ENCODE results near the gene RLF. TPM values are rescaled to one million over a fixed set of nuclear protein-coding genes. Genes with fewer than 3 reads are reported as not detected.

The RLF gene
- total RNA-seq, 4 donors from 2014 or later: 12.3 to 15.9 (median 15.0) TPM

- intact Hi-C loops (cut with DNase I; ENCODE audit: low total_unique reads): no loop called here
- in situ Hi-C loops (cut with MboI; ENCODE audit: low sequenced_read_pairs in 4 of 4): loop anchor here in 3 of 4 donors (5.0 to 10.0 kb wide), 3 partner anchors 193 to 265 kb away; no protein-coding TSS in a partner anchor
- DNase-seq: no peak
- no peak for ATAC-seq
- Histone ChIP-seq H3K27me3 (no peaks in the 10 kb centered on the region), H3K27ac (no peak overlapping the region), H3K36me3 (no peaks in the 10 kb centered on the region), H3K4me1 (no peaks in the 10 kb centered on the region), H3K4me3 (no peak overlapping the region), H3K9me3 (no peaks in the 10 kb centered on the region)
- no peak for TF ChIP-seq CTCF (IDR thresholded peaks at IDR 0.05 in 4 of 5, conservative IDR thresholded peaks at IDR 0.05 in 1 of 5)
- TF ChIP-seq POLR2A (IDR thresholded peaks at IDR 0.05): no peak
These were observed 19.2 kb upstream of the RLF start for GRCh38 chr1:40141878-40142535.

GRCh38 chr1:40143891-40144575, 17.2 kb upstream of the RLF start:
- TF ChIP-seq CTCF (IDR thresholded peaks at IDR 0.05 in 4 of 5, conservative IDR thresholded peaks at IDR 0.05 in 1 of 5) (peak; percentile 59 to 80 (median 64)), POLR2A (IDR thresholded peaks at IDR 0.05) (no peak)
- in situ Hi-C loops (cut with MboI; ENCODE audit: low sequenced_read_pairs in 4 of 4) (loop anchor here in 3 of 4 donors (5.0 to 10.0 kb wide), 3 partner anchors 191 to 263 kb away; no protein-coding TSS in a partner anchor), intact Hi-C loops (cut with DNase I; ENCODE audit: low total_unique reads) (loop anchor here (1.0 to 2.0 kb wide), 2 partner anchors 194 to 261 kb away; no protein-coding TSS in a partner anchor)
- no peaks in the 10 kb centered on the region for H3K36me3 ChIP-seq
- no peak overlapping the region for H3K27ac ChIP-seq
- H3K27me3 ChIP-seq: peaks cover 0 to 9% (median 0%) of the 10 kb centered on the region in 3 donors
- ATAC-seq: peak; percentile 70 to 77
- no peaks in the 10 kb centered on the region for H3K4me1 ChIP-seq
- H3K9me3 ChIP-seq: no peaks in the 10 kb centered on the region
- peak in 1 of 2 donors; percentile 25 for DNase-seq
- no peak overlapping the region for H3K4me3 ChIP-seq

GRCh38 chr1:40151457-40152079, 9.6 kb upstream of the RLF start:
- ATAC-seq: no peak
- Histone ChIP-seq H3K27ac (no peak overlapping the region), H3K36me3 (no peaks in the 10 kb centered on the region), H3K27me3 (peaks cover 0 to 9% (median 0%) of the 10 kb centered on the region in 3 donors), H3K4me3 (no peak overlapping the region), H3K9me3 (no peaks in the 10 kb centered on the region), H3K4me1 (peaks cover 0 to 3% of the 10 kb centered on the region in 2 donors)
- in situ Hi-C loops (cut with MboI; ENCODE audit: low sequenced_read_pairs in 4 of 4): loop anchor here in 1 of 4 donors (5.0 to 10.0 kb wide), 2 partner anchors 103 to 186 kb away; partner anchors contain the start of gene ZMPSTE24
- no peak for DNase-seq
- TF ChIP-seq CTCF (IDR thresholded peaks at IDR 0.05 in 4 of 5, conservative IDR thresholded peaks at IDR 0.05 in 1 of 5): no peak
- TF ChIP-seq POLR2A (IDR thresholded peaks at IDR 0.05): no peak
- intact Hi-C loops (cut with DNase I; ENCODE audit: low total_unique reads): loop anchor here (1.0 to 2.0 kb wide), 3 partner anchors 163 to 253 kb away; no protein-coding TSS in a partner anchor

GRCh38 chr1:40153073-40153770, 8.0 kb upstream of the RLF start:
- no peak for TF ChIP-seq POLR2A (IDR thresholded peaks at IDR 0.05)
- TF ChIP-seq CTCF (IDR thresholded peaks at IDR 0.05 in 4 of 5, conservative IDR thresholded peaks at IDR 0.05 in 1 of 5): peak in 4 of 5 experiments; percentile 14 to 72 (median 58)
- DNase-seq (no peak), ATAC-seq (peak in 1 of 2 donors; percentile 51)
- H3K27ac ChIP-seq: no peak overlapping the region
- no peaks in the 10 kb centered on the region for H3K27me3 ChIP-seq
- intact Hi-C loops (cut with DNase I; ENCODE audit: low total_unique reads) (loop anchor here (2.0 kb wide), 2 partner anchors 162 to 252 kb away; no protein-coding TSS in a partner anchor), in situ Hi-C loops (cut with MboI; ENCODE audit: low sequenced_read_pairs in 4 of 4) (loop anchor here in 1 of 4 donors (5.0 to 10.0 kb wide), 2 partner anchors 102 to 184 kb away; partner anchors contain the start of gene ZMPSTE24)
- no peaks in the 10 kb centered on the region for H3K36me3 ChIP-seq
- no peaks in the 10 kb centered on the region for H3K9me3 ChIP-seq
- H3K4me1 ChIP-seq: peaks cover 0 to 3% of the 10 kb centered on the region in 2 donors
- no peak overlapping the region for H3K4me3 ChIP-seq
